K562 (cell line): ENCODE data around the gene PRDM11. TPM values are rescaled to one million over a fixed set of nuclear protein-coding genes. Genes with fewer than 3 reads are reported as not detected.

Experiments
- ATAC-seq: fragments of 200-7000 bp; cut with Tn5 transposase; 3 replicates; pipeline ENCODE4 v1.9.1; 2020; ENCODE audit warnings: moderate library complexity
- BruUV-seq: library from RNA; stranded (reverse); fragments of 400-500 nt; replicated peaks from 2 replicates; lab custom pipeline; 2021; lab: Mats Ljungman, UMichigan
- CTCF ChIA-PET: fragments of 300-600 bp; formaldehyde crosslinking; extraction: SDS; loops from one replicate; lab custom pipeline; 2021; ENCODE audit warnings: low intra/inter-chr PET ratio; lab: Yijun Ruan, JAX
- POLR2A ChIA-PET: fragments of 300-600, 350-650 bp; sonication (Branson Sonifier 250); formaldehyde crosslinking; extraction: SDS; loops from one replicate; lab custom pipeline; 2021; ENCODE audit warnings: antibody characterized with exemption, inconsistent platforms; lab: Yijun Ruan, JAX
- DNase-seq, 4 experiments: peaks; one replicate each; pipeline versions ENCODE4 v3.0.0 to v3.0.0-alpha.2; 2011 to 2018; ENCODE audit warnings: low spot score in 3 of 4, mixed read lengths in 3 of 4; ENCODE audit errors: extremely low read depth in 1 of 4
- FAIRE-seq: peaks from 2 replicates; lab custom pipeline; 2011; peaks lifted over from hg19 to GRCh38; lab: Jason Lieb, UNC
- H2AFZ ChIP-seq: 2 replicates; pipeline ENCODE4 v1.6.0; 2011; ENCODE audit warnings: low read depth, low read length, control low read depth, inconsistent platforms
- H3K27ac ChIP-seq: fragments of 200-600 bp; 3 replicates; pipeline ENCODE4 v1.8.0; 2011; ENCODE audit warnings: low read depth, mild to moderate bottlenecking, control low read depth, inconsistent platforms, low read length, moderate library complexity, mixed read lengths; ENCODE audit errors: extremely low read depth
- H3K27me3 ChIP-seq, 2 experiments: fragments of 300-600 bp in 1 of 2; 2 replicates in 1 of 2; 3 replicates in 1 of 2; pipeline versions ENCODE4 v1.6.0 to v1.8.0; 2011; ENCODE audit warnings: inconsistent platforms in 2 of 2, low read length in 2 of 2, mild to moderate bottlenecking in 1 of 2, mixed read lengths in 1 of 2, moderate library complexity in 1 of 2; ENCODE audit not compliant: control insufficient read depth in 2 of 2, insufficient read depth in 2 of 2
- H3K36me3 ChIP-seq: fragments of 300-600 bp; 3 replicates; pipeline ENCODE4 v1.8.0; 2011; ENCODE audit warnings: mild to moderate bottlenecking, low read length, inconsistent platforms; ENCODE audit not compliant: control insufficient read depth, insufficient read depth
- H3K4me1 ChIP-seq, 2 experiments: fragments of 200-600 bp in 1 of 2; replicated peaks in 1 of 2; 2 replicates in 1 of 2; 3 replicates in 1 of 2; pipeline versions ENCODE4 v1.5.1 to v1.8.0; 2011; ENCODE audit warnings: inconsistent platforms in 2 of 2, low read length in 2 of 2, mild to moderate bottlenecking in 1 of 2, mixed read lengths in 1 of 2, moderate library complexity in 1 of 2; ENCODE audit not compliant: control insufficient read depth in 2 of 2, insufficient read depth in 2 of 2
- H3K4me2 ChIP-seq: 2 replicates; pipeline ENCODE4 v1.6.1; 2011; ENCODE audit warnings: low read length, control low read depth, inconsistent platforms, mixed read lengths; ENCODE audit not compliant: insufficient read depth
- H3K4me3 ChIP-seq: fragments of 200-600 bp; sonication (generic), shearing (Covaris generic); 2 replicates; pipeline ENCODE4 v1.5.1; 2016; ENCODE audit warnings: control low read depth, inconsistent platforms
- H3K79me2 ChIP-seq: fragments of 200-600 bp; 3 replicates; pipeline ENCODE4 v1.8.0; 2011; ENCODE audit warnings: low read length, inconsistent platforms; ENCODE audit not compliant: control insufficient read depth, insufficient read depth
- H3K9ac ChIP-seq, 2 experiments: 2 replicates each; pipeline versions ENCODE4 v1.6.0 to v1.6.1; 2011; ENCODE audit warnings: low read depth in 2 of 2, low read length in 2 of 2, control low read depth in 1 of 2, inconsistent platforms in 1 of 2, mild to moderate bottlenecking in 1 of 2, mixed read lengths in 1 of 2; ENCODE audit not compliant: insufficient read depth in 1 of 2
- H3K9me1 ChIP-seq: one replicate; pipeline ENCODE4 v1.6.0; 2011; ENCODE audit warnings: inconsistent platforms, mild to moderate bottlenecking, low read length, moderate library complexity; ENCODE audit not compliant: control insufficient read depth, insufficient read depth
- H3K9me3 ChIP-seq: replicated peaks from 2 replicates; pipeline ENCODE4 v1.5.1; 2011; ENCODE audit warnings: low read depth, low read length, inconsistent platforms; ENCODE audit not compliant: control insufficient read depth, insufficient read depth
- H4K20me1 ChIP-seq: replicated peaks from 2 replicates; pipeline ENCODE4 v1.6.1; 2011; ENCODE audit warnings: low read length, inconsistent platforms, mixed read lengths; ENCODE audit not compliant: control insufficient read depth, insufficient read depth
- CREM ChIP-seq: IDR thresholded peaks from 2 replicates; pipeline ENCODE4 v1.6.1; 2014; ENCODE audit warnings: antibody characterized with exemption, low read depth
- HEY1 ChIP-seq: fragments of 250-450 bp; sonication (Bioruptor Pico); IDR thresholded peaks from 2 replicates; pipeline ENCODE4 v1.5.0; 2020; ENCODE audit warnings: mild to moderate bottlenecking, moderate library complexity, borderline replicate concordance
- KDM5B ChIP-seq: fragments of 200-600 bp; sonication (generic); IDR thresholded peaks from 2 replicates; pipeline ENCODE4 v1.6.1; 2012; ENCODE audit warnings: low read depth, mild to moderate bottlenecking, moderate library complexity, low read length, control low read depth, inconsistent platforms; ENCODE audit not compliant: insufficient replicate concordance
- MCM3 ChIP-seq: fragments of 450-650 bp; IDR thresholded peaks from 2 replicates; pipeline ENCODE4 v1.6.1; 2016
- NCOA4 ChIP-seq: fragments of 450-650 bp; IDR thresholded peaks from 2 replicates; pipeline ENCODE4 v1.6.1; 2018; ENCODE audit warnings: mild to moderate bottlenecking; ENCODE audit not compliant: partially characterized antibody
- TEAD1 ChIP-seq, 2 experiments: fragments of 450-650 bp in 1 of 2; sonication (generic) in 1 of 2; formaldehyde crosslinking; IDR thresholded peaks; 2 replicates each; pipeline versions ENCODE4 v1.4.0 to v1.8.0; 2020 to 2022; ENCODE audit warnings: mild to moderate bottlenecking in 2 of 2, missing genetic modification reagents in 1 of 2
- THRA ChIP-seq: fragments of 450-650 bp; IDR thresholded peaks from 2 replicates; pipeline ENCODE4 v1.6.1; 2017; ENCODE audit warnings: mild to moderate bottlenecking, moderate library complexity
- XRCC5 ChIP-seq: fragments of 200-400 bp; formaldehyde crosslinking; IDR thresholded peaks from 2 replicates; pipeline ENCODE4 v1.6.1; 2017; ENCODE audit warnings: low read depth, mild to moderate bottlenecking, low read length
- ZBTB12 ChIP-seq: fragments of 250-450 bp; sonication (Bioruptor Pico); IDR thresholded peaks from 2 replicates; pipeline ENCODE4 v1.4.0; 2020
- WGBS: fragments of 100-300 bp; shearing (Covaris generic); methylation state at CpG from one replicate; pipeline ENCODE4 v1.1.6; 2016; ENCODE audit warnings: low coverage, mixed read lengths; ENCODE audit not compliant: insufficient coverage; ENCODE audit errors: missing lambda C conversion rate; 5-methylcytosine and 5-hydroxymethylcytosine counted together
- in situ Hi-C: fragments of 300-500 bp; cut with MboI; formaldehyde crosslinking; loops from 4 replicates; pipeline ENCODE4 v1.15.0; 2018; ENCODE audit warnings: inconsistent platforms, mixed read lengths
- intact Hi-C: fragments of 100-400 bp; cut with micrococcal nuclease; formaldehyde crosslinking; loops from 2 replicates; pipeline ENCODE4 v1.14.2; 2022
- polyA plus RNA-seq, 8 experiments: library from polyadenylated mRNA; depleted of rRNA in 4 of 8; stranded (reverse) in 5 of 8; unstranded in 3 of 8; fragments of >200 nt; fragmentation: Nextera tagmentation in 2 of 8; fragmentation: Illumina TruSeq in 1 of 8; extraction: Ambion mirVana in 2 of 8; extraction: Trizol in 1 of 8; gene quantifications; 2 replicates each; pipeline versions ENCODE4 v1.2.1 to v1.2.3, GENCODE V29; 2011 to 2014; ENCODE audit warnings: inconsistent platforms in 1 of 8, missing spikeins in 1 of 8
- total RNA-seq, 7 experiments: library from RNA; depleted of rRNA in 6 of 7; stranded (reverse); fragments of >200 nt in 6 of 7; fragmentation: Illumina TruSeq in 2 of 7; extraction: Trizol in 2 of 7; gene quantifications; 2 replicates each; pipeline versions ENCODE4 v1.2.1 to v1.2.3, GENCODE V29; 2011 to 2021; ENCODE audit warnings: low replicate concordance in 1 of 7
- TF ChIP-seq, protein P1 (sequence below), 2 experiments: fragments of 450-650 bp in 1 of 2; sonication (generic) in 1 of 2; formaldehyde crosslinking in 1 of 2; IDR thresholded peaks in 1 of 2; conservative IDR thresholded peaks in 1 of 2; 2 replicates each; pipeline versions ENCODE4 v1.6.1 to v1.8.1; 2016 to 2023; ENCODE audit warnings: mild to moderate bottlenecking in 2 of 2, moderate library complexity in 2 of 2, inconsistent platforms in 1 of 2, missing genetic modification reagents in 1 of 2

The PRDM11 gene
- total and polyA plus RNA-seq, 9 of the 15 experiments (the other 6 are each of a cell fraction or from before 2014, with no cell fraction given) = 0.01 to 1.1 (median 0.29) TPM

DNA sequence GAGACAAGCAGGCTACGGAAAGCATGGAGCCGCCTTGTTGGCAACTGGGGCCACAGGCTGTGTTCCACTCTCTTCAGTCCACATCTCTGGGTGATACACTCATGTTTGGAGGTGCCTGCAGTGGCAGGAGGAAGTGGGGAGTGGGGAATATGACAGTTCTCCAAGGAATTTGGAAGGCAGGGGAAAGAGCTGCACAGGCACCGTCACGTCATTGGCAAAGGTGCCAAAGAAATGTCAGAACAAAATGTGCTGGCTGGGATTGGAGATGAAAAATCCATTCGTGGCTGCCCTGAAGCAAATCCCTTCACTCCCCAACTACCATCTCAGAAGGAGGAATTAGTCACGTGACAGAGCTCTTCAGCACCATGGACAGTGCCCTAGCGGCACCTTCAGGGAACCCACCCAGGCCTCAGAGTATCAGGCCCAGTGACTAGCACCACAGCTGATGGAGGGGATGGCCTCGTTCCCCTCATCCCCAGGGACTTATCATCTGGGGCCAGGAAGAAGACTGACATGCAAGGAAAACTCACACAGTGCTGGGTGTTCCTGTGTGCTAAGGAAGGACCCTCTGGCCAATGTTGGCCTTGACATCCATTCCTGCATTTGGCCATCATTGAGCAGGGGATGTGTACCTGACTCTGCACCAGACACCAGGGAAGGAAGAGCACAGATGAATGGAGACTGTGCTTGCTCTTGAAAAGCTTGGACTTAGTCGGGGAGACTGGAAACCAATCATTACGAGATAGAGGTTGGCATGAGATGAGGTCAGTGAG is 48.5 kb upstream of the PRDM11 start:
- H3K27me3 ChIP-seq = peaks cover 0 to 22% of the 10 kb centered on the region in 2 experiments; a peak in 3 of 5 replicates
- no peaks in the 10 kb centered on the region for H3K36me3 ChIP-seq
- CTCF ChIA-PET = no interaction called here
- H3K27ac ChIP-seq = no peak overlapping the region
- H3K4me1 ChIP-seq = no peaks in the 10 kb centered on the region; a peak in 2 of 5 replicates
- BruUV-seq = no TSS peak
- in situ Hi-C loops = no loop called here
- no peak overlapping the region for H3K4me2 ChIP-seq
- no peak overlapping the region for H2AFZ ChIP-seq
- FAIRE-seq = peak; percentile 85
- POLR2A ChIA-PET = interaction anchor here (0.8 to 1.2 kb wide), 3 partner anchors 16 to 889 kb away, joined by 3 to 5 read pairs (median 3); no protein-coding TSS in a partner anchor
- 0% methylated on average over 10 of the region's 10 CpGs for WGBS
- peak; percentile 58 to 80 (median 72) for DNase-seq
- ATAC-seq = peak; percentile 76
- intact Hi-C loops = no loop called here
- no peaks in the 10 kb centered on the region for H3K9me3 ChIP-seq
- H3K79me2 ChIP-seq = no peaks in the 10 kb centered on the region
- H3K9me1 ChIP-seq = peaks cover 2% of the 10 kb centered on the region
- H4K20me1 ChIP-seq = peaks cover 26% of the 10 kb centered on the region
- no peak overlapping the region for H3K4me3 ChIP-seq
- no peak overlapping the region for H3K9ac ChIP-seq
- TF ChIP-seq XRCC5 (no peak), NCOA4 (no peak), MCM3 (no peak), HEY1 (no peak), ZBTB12 (CRISPR knock-in tag) (no peak), KDM5B (no peak), TEAD1 (CRISPR knock-in tag; IDR thresholded peaks at IDR 0.05) (0 out of 4 replicates have a peak, but pooled peaks of 1 of the 2 experiments have one; percentile 53), THRA (no peak), CREM (no peak)
- TF ChIP-seq, protein P1, sequence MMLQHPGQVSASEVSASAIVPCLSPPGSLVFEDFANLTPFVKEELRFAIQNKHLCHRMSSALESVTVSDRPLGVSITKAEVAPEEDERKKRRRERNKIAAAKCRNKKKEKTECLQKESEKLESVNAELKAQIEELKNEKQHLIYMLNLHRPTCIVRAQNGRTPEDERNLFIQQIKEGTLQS (IDR thresholded peaks at IDR 0.05) = no peak
- TF ChIP-seq, protein P1 (CRISPR knock-in tag; conservative IDR thresholded peaks at IDR 0.05) = no peak
